Keratinocyte (primary cell): ENCODE data around the gene CIB4. TPM values are rescaled to one million over a fixed set of nuclear protein-coding genes. Genes with fewer than 3 reads are reported as not detected.

Source experiments
- DNase-seq: peaks from one replicate; pipeline ENCODE4 v3.0.0-alpha.2; 2011; ENCODE audit warnings: low read depth, missing footprints, low spot score
- FAIRE-seq: peaks from 2 replicates; lab custom pipeline; 2011; peaks lifted over from hg19 to GRCh38; lab: Jason Lieb, UNC
- H2AFZ ChIP-seq: 2 replicates; pipeline ENCODE4 v1.6.0; 2012; ENCODE audit warnings: low read length, control low read depth, inconsistent platforms; ENCODE audit not compliant: control insufficient read depth
- H3K27ac ChIP-seq: 2 replicates; pipeline ENCODE4 v1.5.1; 2011; ENCODE audit warnings: low read length; ENCODE audit not compliant: control insufficient read depth, insufficient read depth
- H3K27me3 ChIP-seq: 3 replicates; pipeline ENCODE4 v1.6.0; 2011; ENCODE audit warnings: low read length; ENCODE audit not compliant: control insufficient read depth, insufficient read depth; ENCODE audit errors: extremely low read depth
- H3K36me3 ChIP-seq, 2 experiments: 2 replicates in 1 of 2; 3 replicates in 1 of 2; pipeline ENCODE4 v1.5.1; 2011; ENCODE audit warnings: low read length in 2 of 2, mild to moderate bottlenecking in 1 of 2; ENCODE audit not compliant: control insufficient read depth in 2 of 2, insufficient read depth in 2 of 2; ENCODE audit errors: extremely low read depth in 1 of 2
- H3K4me1 ChIP-seq: 3 replicates; pipeline ENCODE4 v1.5.1; 2011; ENCODE audit warnings: low read length; ENCODE audit not compliant: control insufficient read depth, insufficient read depth; ENCODE audit errors: extremely low read depth
- H3K4me2 ChIP-seq: 3 replicates; pipeline ENCODE4 v1.6.0; 2011; ENCODE audit warnings: low read depth, low read length; ENCODE audit not compliant: control insufficient read depth, insufficient read depth; ENCODE audit errors: extremely low read depth
- H3K4me3 ChIP-seq, 3 experiments: fragments of 200-600 bp in 1 of 3; sonication (generic) in 1 of 3; 2 replicates in 2 of 3; 3 replicates in 1 of 3; pipeline ENCODE4 v1.5.1; 2011 to 2016; ENCODE audit warnings: low read length in 3 of 3, mild to moderate bottlenecking in 3 of 3, control low read depth in 2 of 3, inconsistent platforms in 1 of 3, low read depth in 1 of 3, mixed read lengths in 1 of 3, mixed run types in 1 of 3, moderate library complexity in 1 of 3; ENCODE audit not compliant: control insufficient read depth in 2 of 3, insufficient read depth in 2 of 3; ENCODE audit errors: extremely low read depth in 1 of 3
- H3K79me2 ChIP-seq: 2 replicates; pipeline ENCODE4 v1.6.0; 2012; ENCODE audit warnings: low read length; ENCODE audit not compliant: control insufficient read depth, insufficient read depth
- H3K9ac ChIP-seq: 3 replicates; pipeline ENCODE4 v1.6.0; 2011; ENCODE audit warnings: low read length; ENCODE audit not compliant: control insufficient read depth, insufficient read depth; ENCODE audit errors: extremely low read depth
- H3K9me1 ChIP-seq: 3 replicates; pipeline ENCODE4 v1.6.0; 2011; ENCODE audit warnings: low read length; ENCODE audit not compliant: control insufficient read depth, insufficient read depth; ENCODE audit errors: extremely low read depth
- H3K9me3 ChIP-seq: 2 replicates; pipeline ENCODE4 v1.5.1; 2012; ENCODE audit warnings: low read depth, low read length; ENCODE audit not compliant: control insufficient read depth
- H4K20me1 ChIP-seq: 3 replicates; pipeline ENCODE4 v1.6.0; 2011; ENCODE audit warnings: low read length; ENCODE audit not compliant: control insufficient read depth, insufficient read depth; ENCODE audit errors: extremely low read depth
- CTCF ChIP-seq, 3 experiments: IDR thresholded peaks in 1 of 3; conservative IDR thresholded peaks in 1 of 3; optimal IDR thresholded peaks in 1 of 3; 2 replicates in 2 of 3; 3 replicates in 1 of 3; pipeline versions ENCODE3 to v1.5.1; 2011; ENCODE audit warnings: low read length in 3 of 3, mild to moderate bottlenecking in 3 of 3, moderate library complexity in 2 of 3, control low read depth in 1 of 3, inconsistent platforms in 1 of 3; ENCODE audit not compliant: insufficient read depth in 2 of 3; ENCODE audit errors: extremely low read depth in 1 of 3
- EZH2 ChIP-seq: IDR thresholded peaks from one replicate; pipeline ENCODE4 v1.6.1; 2012; ENCODE audit warnings: inconsistent platforms, mild to moderate bottlenecking, low read length, moderate library complexity
- dilution Hi-C: fragments of 300-500 bp; cut with MboI; formaldehyde crosslinking; loops from one replicate; pipeline ENCODE4 v1.7.0; 2020; ENCODE audit warnings: low sequenced_read_pairs; ENCODE audit not compliant: extremely low pct_ligation_motif_present
- polyA plus RNA-seq, 5 experiments: library from polyadenylated mRNA; depleted of rRNA in 3 of 5; stranded (reverse) in 3 of 5; stranded (forward) in 1 of 5; unstranded in 1 of 5; fragments of >200 nt; gene quantifications; 1 replicate in 1 of 5; 2 replicates in 3 of 5; 3 replicates in 1 of 5; pipeline versions ENCODE4 v1.2.1 to v1.2.3, GENCODE V29; 2011 to 2012; ENCODE audit warnings: missing spikeins in 2 of 5, low read depth in 1 of 5, low replicate concordance in 1 of 5

The CIB4 gene
- polyA plus RNA-seq, 1 donor (not counting 4 experiments of a cell fraction or from before 2014, with no cell fraction given) = not detected

GRCh38 chr2:26557244-26557925 lies 83.8 kb downstream of the CIB4 start:
- FAIRE-seq (no peak), DNase-seq (no peak)
- H3K27ac ChIP-seq = no peak overlapping the region
- no peak overlapping the region for H3K4me2 ChIP-seq
- H3K9me1 ChIP-seq = no peaks in the 10 kb centered on the region
- peaks cover under 1% of the 10 kb centered on the region for H3K4me1 ChIP-seq
- H3K9ac ChIP-seq = no peak overlapping the region
- H2AFZ ChIP-seq = no peak overlapping the region
- peaks cover 56% of the 10 kb centered on the region for H3K27me3 ChIP-seq
- H3K36me3 ChIP-seq = no peaks in the 10 kb centered on the region
- TF ChIP-seq EZH2 (no peak), CTCF (optimal IDR thresholded peaks at IDR 0.05 in 1 of 3, IDR thresholded peaks at IDR 0.05 in 1 of 3, conservative IDR thresholded peaks at IDR 0.05 in 1 of 3; ENCODE audit: extremely low read depth in 1 of 3, insufficient read depth in 2 of 3, low read length in 3 of 3) (no peak)
- H3K79me2 ChIP-seq = no peaks in the 10 kb centered on the region
- no peaks in the 10 kb centered on the region for H4K20me1 ChIP-seq
- dilution Hi-C loops = no loop called here
- no peaks in the 10 kb centered on the region for H3K9me3 ChIP-seq
- H3K4me3 ChIP-seq = no peak overlapping the region

- H2AFZ ChIP-seq = no peak overlapping the region
- H3K4me3 ChIP-seq = no peak overlapping the region
- dilution Hi-C loops = no loop called here
- no peaks in the 10 kb centered on the region for H3K9me3 ChIP-seq
- H3K79me2 ChIP-seq = no peaks in the 10 kb centered on the region
- H4K20me1 ChIP-seq = no peaks in the 10 kb centered on the region
- H3K9me1 ChIP-seq = no peaks in the 10 kb centered on the region
- H3K27ac ChIP-seq = no peak overlapping the region
- H3K4me2 ChIP-seq = no peak overlapping the region
- no peaks in the 10 kb centered on the region for H3K4me1 ChIP-seq
- no peak for TF ChIP-seq EZH2
- no peak for TF ChIP-seq CTCF (optimal IDR thresholded peaks at IDR 0.05 in 1 of 3, IDR thresholded peaks at IDR 0.05 in 1 of 3, conservative IDR thresholded peaks at IDR 0.05 in 1 of 3; ENCODE audit: extremely low read depth in 1 of 3, insufficient read depth in 2 of 3, low read length in 3 of 3)
- DNase-seq = no peak
- no peak for FAIRE-seq
- no peaks in the 10 kb centered on the region for H3K36me3 ChIP-seq
- H3K27me3 ChIP-seq = peaks cover 48% of the 10 kb centered on the region
- H3K9ac ChIP-seq = no peak overlapping the region
Observed at GRCh38 chr2:26556309-26557243, 84.6 kb downstream of the CIB4 start.
